H1 (cell line): ENCODE measurements around the gene SF3B6. TPM values are rescaled to one million over a fixed set of nuclear protein-coding genes. Genes with fewer than 3 reads are reported as not detected.

Experiments
- CTCF ChIA-PET: fragments of 300-600 bp; sonication (Branson Sonifier 250); formaldehyde crosslinking; loops from one replicate; lab custom pipeline; 2021; ENCODE audit not compliant: partially characterized antibody; lab: Charles Lee
- POLR2A ChIA-PET: fragments of 300-600 bp; sonication (Branson Sonifier 250); formaldehyde crosslinking; loops from one replicate; lab custom pipeline; 2021; ENCODE audit warnings: inconsistent platforms; ENCODE audit not compliant: partially characterized antibody; lab: Charles Lee
- DNase-seq, 2 experiments: peaks; one replicate each; pipeline versions ENCODE4 v3.0.0 to v3.0.0-alpha.2; 2010 to 2022; ENCODE audit warnings: low spot score in 2 of 2, low read depth in 1 of 2, mixed read lengths in 1 of 2
- FAIRE-seq: peaks from 2 replicates; lab custom pipeline; 2011; peaks lifted over from hg19 to GRCh38; lab: Jason Lieb, UNC
- H2AFZ ChIP-seq: 2 replicates; pipeline ENCODE4 v1.8.1; 2012; ENCODE audit warnings: low read length, inconsistent platforms
- H2AK5ac ChIP-seq: 2 replicates; pipeline ENCODE4 v1.6.1; 2013; ENCODE audit warnings: low read depth, low read length
- H2BK120ac ChIP-seq: replicated peaks from 2 replicates; pipeline ENCODE3; 2013; ENCODE audit warnings: low read depth, low read length, inconsistent platforms
- H2BK12ac ChIP-seq: 2 replicates; pipeline ENCODE4 v1.6.1; 2013; ENCODE audit warnings: low read depth, low read length
- H2BK15ac ChIP-seq: 2 replicates; pipeline ENCODE4 v1.6.1; 2013; ENCODE audit warnings: low read length
- H2BK20ac ChIP-seq: 2 replicates; pipeline ENCODE4 v1.6.1; 2013; ENCODE audit warnings: low read length
- H2BK5ac ChIP-seq: 2 replicates; pipeline ENCODE4 v1.6.1; 2013; ENCODE audit warnings: low read depth, low read length
- H3K14ac ChIP-seq: 2 replicates; pipeline ENCODE4 v1.6.1; 2013; ENCODE audit warnings: inconsistent platforms; ENCODE audit not compliant: insufficient read length
- H3K18ac ChIP-seq: 2 replicates; pipeline ENCODE4 v1.6.1; 2013; ENCODE audit warnings: low read length; ENCODE audit errors: extremely low read depth
- H3K23ac ChIP-seq: 2 replicates; pipeline ENCODE4 v1.6.1; 2013; ENCODE audit warnings: inconsistent platforms; ENCODE audit not compliant: insufficient read length
- H3K23me2 ChIP-seq: 2 replicates; pipeline ENCODE4 v1.6.1; 2013; ENCODE audit warnings: low read depth, low read length
- H3K27ac ChIP-seq: 2 replicates; pipeline ENCODE4 v1.6.1; 2011; ENCODE audit warnings: low read depth, low read length, inconsistent platforms
- H3K27me3 ChIP-seq, 4 experiments: replicated peaks in 1 of 4; 1 replicate in 1 of 4; 2 replicates in 3 of 4; pipeline versions ENCODE4 v1.6.1 to v1.8.1; 2011 to 2013; ENCODE audit warnings: low read length in 3 of 4, mild to moderate bottlenecking in 3 of 4, inconsistent platforms in 2 of 4, mixed read lengths in 2 of 4, moderate library complexity in 1 of 4; ENCODE audit not compliant: control insufficient read depth in 3 of 4, insufficient read depth in 3 of 4; ENCODE audit errors: extremely low read depth in 1 of 4
- H3K36me3 ChIP-seq, 4 experiments: 2 replicates each; pipeline versions ENCODE4 v1.6.1 to v1.8.1; 2011 to 2013; ENCODE audit warnings: mild to moderate bottlenecking in 4 of 4, low read length in 3 of 4, moderate library complexity in 2 of 4, control low read depth in 1 of 4, inconsistent platforms in 1 of 4; ENCODE audit not compliant: insufficient read depth in 4 of 4, control insufficient read depth in 2 of 4
- H3K4ac ChIP-seq: replicated peaks from 2 replicates; pipeline ENCODE3; 2013; ENCODE audit warnings: low read length, low read depth, mixed read lengths, inconsistent platforms; ENCODE audit not compliant: insufficient read length
- H3K4me1 ChIP-seq, 4 experiments: replicated peaks in 1 of 4; 1 replicate in 1 of 4; 2 replicates in 3 of 4; pipeline versions ENCODE4 v1.6.1 to v1.8.1; 2011 to 2013; ENCODE audit warnings: low read length in 3 of 4, inconsistent platforms in 2 of 4, mixed read lengths in 1 of 4; ENCODE audit not compliant: insufficient read depth in 4 of 4, control insufficient read depth in 3 of 4
- H3K4me2 ChIP-seq, 2 experiments: 2 replicates each; pipeline versions ENCODE4 v1.6.1 to v1.8.1; 2011 to 2013; ENCODE audit warnings: low read depth in 2 of 2, low read length in 2 of 2, control low read depth in 1 of 2, inconsistent platforms in 1 of 2, mild to moderate bottlenecking in 1 of 2; ENCODE audit not compliant: insufficient read depth in 1 of 2
- H3K4me3 ChIP-seq, 4 experiments: fragments of 200-600, 300-600 bp in 1 of 4; sonication (generic), shearing (Covaris generic), sonication (Bioruptor Twin) in 1 of 4; 2 replicates each; pipeline versions ENCODE4 v1.5.1 to v1.8.1; 2011 to 2016; ENCODE audit warnings: low read length in 4 of 4, low read depth in 3 of 4, control low read depth in 2 of 4, inconsistent platforms in 2 of 4, mild to moderate bottlenecking in 2 of 4, mixed read lengths in 1 of 4, moderate library complexity in 1 of 4; ENCODE audit not compliant: insufficient read depth in 2 of 4; ENCODE audit errors: extremely low read depth in 1 of 4
- H3K56ac ChIP-seq: replicated peaks from 2 replicates; pipeline ENCODE3; 2013; ENCODE audit warnings: low read depth, mild to moderate bottlenecking, mixed read lengths, low read length, inconsistent platforms; ENCODE audit not compliant: insufficient read length
- H3K79me1 ChIP-seq: 2 replicates; pipeline ENCODE4 v1.6.1; 2013; ENCODE audit warnings: low read depth, low read length, control low read depth
- H3K79me2 ChIP-seq, 2 experiments: 2 replicates each; pipeline versions ENCODE4 v1.6.1 to v1.8.1; 2012 to 2013; ENCODE audit warnings: low read length in 2 of 2, mild to moderate bottlenecking in 2 of 2, inconsistent platforms in 1 of 2; ENCODE audit not compliant: insufficient read depth in 2 of 2, control insufficient read depth in 1 of 2
- H3K9ac ChIP-seq, 4 experiments: replicated peaks in 1 of 4; 1 replicate in 1 of 4; 2 replicates in 3 of 4; pipeline versions ENCODE4 v1.6.1 to v1.8.1; 2011 to 2013; ENCODE audit warnings: low read depth in 3 of 4, low read length in 3 of 4, control low read depth in 2 of 4, mild to moderate bottlenecking in 2 of 4, moderate library complexity in 2 of 4, inconsistent platforms in 1 of 4; ENCODE audit errors: extremely low read depth in 1 of 4
- H3K9me3 ChIP-seq, 2 experiments: 2 replicates each; pipeline versions ENCODE4 v1.6.1 to v1.8.1; 2012 to 2013; ENCODE audit warnings: mild to moderate bottlenecking in 2 of 2, moderate library complexity in 2 of 2, control low read depth in 1 of 2, inconsistent platforms in 1 of 2, low read depth in 1 of 2, low read length in 1 of 2, mixed read lengths in 1 of 2; ENCODE audit not compliant: insufficient read depth in 2 of 2
- H4K20me1 ChIP-seq, 2 experiments: replicated peaks in 1 of 2; 2 replicates each; pipeline versions ENCODE3 to v1.8.1; 2011 to 2013; ENCODE audit warnings: inconsistent platforms in 2 of 2, low read length in 2 of 2, mild to moderate bottlenecking in 1 of 2; ENCODE audit not compliant: insufficient read depth in 2 of 2, control insufficient read depth in 1 of 2
- H4K5ac ChIP-seq: 2 replicates; pipeline ENCODE4 v1.6.1; 2013; ENCODE audit warnings: low read length, low read depth, mixed read lengths, inconsistent platforms; ENCODE audit not compliant: insufficient read length
- H4K8ac ChIP-seq: 2 replicates; pipeline ENCODE4 v1.8.0; 2013; ENCODE audit warnings: mild to moderate bottlenecking, moderate library complexity, low read length, inconsistent platforms; ENCODE audit not compliant: insufficient read depth; ENCODE audit errors: extremely low read depth
- H4K91ac ChIP-seq: replicated peaks from 2 replicates; pipeline ENCODE3; 2013; ENCODE audit warnings: low read length, mixed read lengths, inconsistent platforms; ENCODE audit not compliant: insufficient read length
- CHD1 ChIP-seq: IDR thresholded peaks from 2 replicates; pipeline ENCODE4 v1.6.1; 2012; ENCODE audit warnings: low read depth, low read length, improper control_type of control experiment
- EP300 ChIP-seq, 2 experiments: IDR thresholded peaks; 1 replicate in 1 of 2; 2 replicates in 1 of 2; pipeline ENCODE4 v1.6.1; 2011 to 2012; ENCODE audit warnings: low read depth in 2 of 2, low read length in 2 of 2, mild to moderate bottlenecking in 2 of 2, borderline replicate concordance in 1 of 2, inconsistent platforms in 1 of 2, moderate library complexity in 1 of 2
- HDAC6 ChIP-seq: IDR thresholded peaks from one replicate; pipeline ENCODE4 v1.7.1; 2012; ENCODE audit warnings: low read depth, mild to moderate bottlenecking, inconsistent platforms, low read length, moderate library complexity
- JUND ChIP-seq: IDR thresholded peaks from 2 replicates; pipeline ENCODE4 v1.6.1; 2011; ENCODE audit warnings: mild to moderate bottlenecking, improper control_type of control experiment, low read length
- POLR2A ChIP-seq, 2 experiments: IDR thresholded peaks; 1 replicate in 1 of 2; 2 replicates in 1 of 2; pipeline ENCODE4 v1.6.1; 2011; ENCODE audit warnings: low read depth in 2 of 2, low read length in 2 of 2, mild to moderate bottlenecking in 2 of 2; ENCODE audit errors: control extremely low read depth in 1 of 2
- SRF ChIP-seq: IDR thresholded peaks from 2 replicates; pipeline ENCODE4 v1.6.1; 2011; ENCODE audit warnings: mild to moderate bottlenecking, low read depth, low read length, moderate library complexity
- TAF7 ChIP-seq: optimal IDR thresholded peaks from 2 replicates; pipeline ENCODE3; 2011; ENCODE audit warnings: low read depth, mild to moderate bottlenecking, inconsistent platforms, low read length, moderate library complexity, borderline replicate concordance
- whole genome bisulfite sequencing, 2 experiments: shearing (Covaris generic) in 1 of 2; methylation state at CpG; one replicate each; pipeline versions ENCODE4 v1.1.6 to v1.1.7; 2013 to 2015; ENCODE audit warnings: low lambda C conversion rate in 2 of 2, mixed read lengths in 2 of 2, inconsistent platforms in 1 of 2, low coverage in 1 of 2, missing lambda C conversion rate in 1 of 2; ENCODE audit not compliant: insufficient replicate concordance in 2 of 2, insufficient coverage in 1 of 2, insufficient read length in 1 of 2; ENCODE audit errors: extremely low coverage in 1 of 2, missing lambda C conversion rate in 1 of 2; 5-methylcytosine and 5-hydroxymethylcytosine counted together
- polyA plus RNA-seq, 7 experiments: library from polyadenylated mRNA; depleted of rRNA in 3 of 7; stranded (reverse) in 5 of 7; unstranded in 2 of 7; fragments of >200 nt in 5 of 7; fragments of 200-250 nt in 2 of 7; gene quantifications; 1 replicate in 5 of 7; 2 replicates in 1 of 7; 4 replicates in 1 of 7; pipeline versions ENCODE4 v1.2.1 to v1.2.3, GENCODE V29; 2011 to 2013; ENCODE audit warnings: missing spikeins in 2 of 7, mixed read lengths in 2 of 7
- total RNA-seq: library from RNA; stranded (reverse); fragmentation: NEBNext Ultra II Directional; extraction: Animal tissue kit (Norgen Biotek cat#: 25700); gene quantifications from 2 replicates; pipeline ENCODE4 v1.2.1, GENCODE V29; 2021
- TF ChIP-seq, protein P1 (sequence below): IDR thresholded peaks from 2 replicates; pipeline ENCODE4 v1.6.1; 2012; ENCODE audit warnings: low read length, inconsistent platforms

SF3B6 gene
- total and polyA plus RNA-seq, 2 of the 8 experiments (the other 6 are each of a cell fraction or from before 2014, with no cell fraction given) = 126 to 155 TPM

- no peak overlapping the region for H3K4me2 ChIP-seq
- no peak overlapping the region for H3K9ac ChIP-seq
- no peak overlapping the region for H2BK120ac ChIP-seq
- WGBS, 2 experiments = 89% methylated on average over 1 of the region's 1 CpG; no CpG with 5 or more reads in 1 of the 2 experiments
- H3K9me3 ChIP-seq = no peaks in the 10 kb centered on the region
- H3K79me2 ChIP-seq = no peaks in the 10 kb centered on the region
- H2BK5ac ChIP-seq = no peak overlapping the region
- no peak overlapping the region for H3K23ac ChIP-seq
- H3K14ac ChIP-seq = no peak overlapping the region
- H2BK12ac ChIP-seq = no peak overlapping the region
- TF ChIP-seq EP300 (IDR thresholded peaks at IDR 0.05; ENCODE audit: borderline replicate concordance in 1 of 2, low read depth in 2 of 2, low read length in 2 of 2) (no peak), JUND (no peak), POLR2A (IDR thresholded peaks at IDR 0.05; ENCODE audit: control extremely low read depth in 1 of 2, low read depth in 2 of 2, low read length in 2 of 2) (no peak), HDAC6 (no peak), CHD1 (no peak), SRF (no peak), TAF7 (no peak)
- TF ChIP-seq, protein P1, sequence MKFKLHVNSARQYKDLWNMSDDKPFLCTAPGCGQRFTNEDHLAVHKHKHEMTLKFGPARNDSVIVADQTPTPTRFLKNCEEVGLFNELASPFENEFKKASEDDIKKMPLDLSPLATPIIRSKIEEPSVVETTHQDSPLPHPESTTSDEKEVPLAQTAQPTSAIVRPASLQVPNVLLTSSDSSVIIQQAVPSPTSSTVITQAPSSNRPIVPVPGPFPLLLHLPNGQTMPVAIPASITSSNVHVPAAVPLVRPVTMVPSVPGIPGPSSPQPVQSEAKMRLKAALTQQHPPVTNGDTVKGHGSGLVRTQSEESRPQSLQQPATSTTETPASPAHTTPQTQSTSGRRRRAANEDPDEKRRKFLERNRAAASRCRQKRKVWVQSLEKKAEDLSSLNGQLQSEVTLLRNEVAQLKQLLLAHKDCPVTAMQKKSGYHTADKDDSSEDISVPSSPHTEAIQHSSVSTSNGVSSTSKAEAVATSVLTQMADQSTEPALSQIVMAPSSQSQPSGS = no peak
- no peak overlapping the region for H3K18ac ChIP-seq
- H3K56ac ChIP-seq = no peak overlapping the region
- H4K20me1 ChIP-seq = no peaks in the 10 kb centered on the region
- no peak overlapping the region for H3K4ac ChIP-seq
- no peak overlapping the region for H4K5ac ChIP-seq
- ChIA-PET POLR2A (no interaction called here), CTCF (interaction anchor here (4.3 kb wide), 1 partner anchor 26 kb away, joined by 25 read pairs; no protein-coding TSS in a partner anchor)
- no peak for DNase-seq
- H3K23me2 ChIP-seq = peaks cover 10% of the 10 kb centered on the region
- peaks cover 5 to 11% (median 9%) of the 10 kb centered on the region in 4 experiments; a peak in 6 of 8 replicates for H3K36me3 ChIP-seq
- H3K27ac ChIP-seq = no peak overlapping the region
- no peaks in the 10 kb centered on the region for H3K27me3 ChIP-seq
- H2AFZ ChIP-seq = no peak overlapping the region
- H3K4me3 ChIP-seq = no peak overlapping the region
- FAIRE-seq = no peak
- H2BK20ac ChIP-seq = no peak overlapping the region
- no peak overlapping the region for H4K91ac ChIP-seq
- no peak overlapping the region for H4K8ac ChIP-seq
- H2BK15ac ChIP-seq = no peak overlapping the region
- H3K79me1 ChIP-seq = no peaks in the 10 kb centered on the region
- peaks cover 4 to 11% (median 9%) of the 10 kb centered on the region in 4 experiments for H3K4me1 ChIP-seq
- H2AK5ac ChIP-seq = no peak overlapping the region
These were observed 10.1 kb upstream of the SF3B6 start for GRCh38 chr2:24086241-24086640.
